MM.1S (cell line): ENCODE data around the gene UNC13C.

Experiments used
- DNase-seq: peaks from one replicate; pipeline ENCODE4 v3.0.0-alpha.2; 2015
- H2AFZ ChIP-seq: fragments of 300-600 bp; sonication (generic); 2 replicates; pipeline ENCODE4 v1.6.0; 2016; ENCODE audit warnings: antibody characterized with exemption, low read length
- H3F3A ChIP-seq: fragments of 300-600 bp; sonication (generic); 2 replicates; pipeline ENCODE4 v1.6.1; 2016; ENCODE audit warnings: mild to moderate bottlenecking, antibody characterized with exemption, low read length, moderate library complexity, mixed read lengths; ENCODE audit not compliant: insufficient read depth
- H3K27ac ChIP-seq: fragments of 300-600 bp; sonication (generic); 2 replicates; pipeline ENCODE4 v1.5.1; 2016; ENCODE audit warnings: mild to moderate bottlenecking, low read length
- H3K27me3 ChIP-seq: fragments of 300-600 bp; sonication (generic); replicated peaks from 2 replicates; pipeline ENCODE4 v1.6.0; 2016; ENCODE audit warnings: low read length; ENCODE audit not compliant: insufficient read depth
- H3K36me3 ChIP-seq: fragments of 300-600 bp; sonication (generic); replicated peaks from 2 replicates; pipeline ENCODE4 v1.6.1; 2016; ENCODE audit warnings: mild to moderate bottlenecking, low read length, mixed read lengths; ENCODE audit not compliant: insufficient read depth
- H3K4me1 ChIP-seq: fragments of 300-600 bp; sonication (generic); 2 replicates; pipeline ENCODE4 v1.6.1; 2016; ENCODE audit warnings: low read length, mixed read lengths
- H3K4me2 ChIP-seq: fragments of 300-600 bp; sonication (generic); 2 replicates; pipeline ENCODE4 v1.6.0; 2016; ENCODE audit warnings: low read depth, low read length
- H3K4me3 ChIP-seq: fragments of 300-600 bp; sonication (generic); 2 replicates; pipeline ENCODE4 v1.5.1; 2016; ENCODE audit warnings: low read length, mixed read lengths
- H3K79me2 ChIP-seq: fragments of 300-600 bp; sonication (generic); 2 replicates; pipeline ENCODE4 v1.6.1; 2016; ENCODE audit warnings: mixed run types, low read length, mixed read lengths
- H3K9ac ChIP-seq: fragments of 300-600 bp; sonication (generic); 2 replicates; pipeline ENCODE4 v1.6.1; 2016; ENCODE audit warnings: low read length, mixed read lengths
- H3K9me2 ChIP-seq: fragments of 300-600 bp; sonication (generic); replicated peaks from 2 replicates; pipeline ENCODE4 v1.6.1; 2016; ENCODE audit warnings: mild to moderate bottlenecking, low read length, mixed read lengths; ENCODE audit not compliant: insufficient read depth
- H3K9me3 ChIP-seq: fragments of 300-600 bp; sonication (generic); replicated peaks from 2 replicates; pipeline ENCODE4 v1.6.1; 2016; ENCODE audit warnings: mild to moderate bottlenecking, low read length, mixed read lengths; ENCODE audit not compliant: insufficient read depth
- H4K20me1 ChIP-seq: fragments of 300-600 bp; sonication (generic); 2 replicates; pipeline ENCODE4 v1.6.1; 2016; ENCODE audit warnings: mild to moderate bottlenecking, low read length, moderate library complexity, mixed read lengths; ENCODE audit not compliant: insufficient read depth
- EZH2 ChIP-seq: fragments of 300-600 bp; sonication (generic); optimal IDR thresholded peaks from 2 replicates; pipeline ENCODE3; 2017; ENCODE audit warnings: low read depth, mild to moderate bottlenecking, antibody characterized with exemption, low read length, mixed read lengths
- EZH2phosphoT487 ChIP-seq: fragments of 300-600 bp; sonication (generic); IDR thresholded peaks from 2 replicates; pipeline ENCODE4 v1.6.1; 2018; ENCODE audit warnings: antibody characterized with exemption, low read length
- TF ChIP-seq, protein P1 (sequence below): fragments of 300-600 bp; sonication (generic); IDR thresholded peaks from 2 replicates; pipeline ENCODE4 v1.5.1; 2016; ENCODE audit warnings: antibody characterized with exemption, low read length, mixed read lengths

UNC13C gene

GRCh38 chr15:54608876-54609835 lies 630.9 kb downstream of the UNC13C start:
- Histone ChIP-seq H3K79me2 (peaks cover 65% of the 10 kb centered on the region), H3K9me3 (no peaks in the 10 kb centered on the region), H3K27ac (no peak overlapping the region), H3K4me3 (no peak overlapping the region), H2AFZ (no peak overlapping the region), H3K9ac (no peak overlapping the region), H3K27me3 (no peaks in the 10 kb centered on the region), H3K36me3 (no peaks in the 10 kb centered on the region; the same call in 1 of the 2 replicates), H3F3A (no peaks in the 10 kb centered on the region), H3K4me1 (no peaks in the 10 kb centered on the region), H4K20me1 (no peaks in the 10 kb centered on the region), H3K9me2 (no peaks in the 10 kb centered on the region), H3K4me2 (no peak overlapping the region)
- no peak for DNase-seq
- TF ChIP-seq, protein P1, sequence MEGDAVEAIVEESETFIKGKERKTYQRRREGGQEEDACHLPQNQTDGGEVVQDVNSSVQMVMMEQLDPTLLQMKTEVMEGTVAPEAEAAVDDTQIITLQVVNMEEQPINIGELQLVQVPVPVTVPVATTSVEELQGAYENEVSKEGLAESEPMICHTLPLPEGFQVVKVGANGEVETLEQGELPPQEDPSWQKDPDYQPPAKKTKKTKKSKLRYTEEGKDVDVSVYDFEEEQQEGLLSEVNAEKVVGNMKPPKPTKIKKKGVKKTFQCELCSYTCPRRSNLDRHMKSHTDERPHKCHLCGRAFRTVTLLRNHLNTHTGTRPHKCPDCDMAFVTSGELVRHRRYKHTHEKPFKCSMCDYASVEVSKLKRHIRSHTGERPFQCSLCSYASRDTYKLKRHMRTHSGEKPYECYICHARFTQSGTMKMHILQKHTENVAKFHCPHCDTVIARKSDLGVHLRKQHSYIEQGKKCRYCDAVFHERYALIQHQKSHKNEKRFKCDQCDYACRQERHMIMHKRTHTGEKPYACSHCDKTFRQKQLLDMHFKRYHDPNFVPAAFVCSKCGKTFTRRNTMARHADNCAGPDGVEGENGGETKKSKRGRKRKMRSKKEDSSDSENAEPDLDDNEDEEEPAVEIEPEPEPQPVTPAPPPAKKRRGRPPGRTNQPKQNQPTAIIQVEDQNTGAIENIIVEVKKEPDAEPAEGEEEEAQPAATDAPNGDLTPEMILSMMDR, result no peak
- TF ChIP-seq EZH2 (no peak), EZH2phosphoT487 (no peak)

GRCh38 chr15:54618120-54618519 lies 639.9 kb downstream of the UNC13C start:
- TF ChIP-seq EZH2phosphoT487 (no peak), EZH2 (no peak)
- TF ChIP-seq, protein P1, result no peak
- no peaks in the 10 kb centered on the region for H4K20me1 ChIP-seq
- H3K9me3 ChIP-seq, result no peaks in the 10 kb centered on the region
- no peak overlapping the region for H3K4me3 ChIP-seq
- DNase-seq, result no peak
- H3K27ac ChIP-seq, result no peak overlapping the region
- peaks cover 62% of the 10 kb centered on the region for H3K79me2 ChIP-seq
- no peaks in the 10 kb centered on the region for H3K9me2 ChIP-seq
- H3K4me2 ChIP-seq, result no peak overlapping the region
- peaks cover 4% of the 10 kb centered on the region; the same call in 1 of the 2 replicates for H3K36me3 ChIP-seq
- H3F3A ChIP-seq, result no peaks in the 10 kb centered on the region
- H2AFZ ChIP-seq, result no peak overlapping the region
- H3K27me3 ChIP-seq, result no peaks in the 10 kb centered on the region
- no peak overlapping the region for H3K9ac ChIP-seq
- peaks cover 14% of the 10 kb centered on the region for H3K4me1 ChIP-seq

DNA sequence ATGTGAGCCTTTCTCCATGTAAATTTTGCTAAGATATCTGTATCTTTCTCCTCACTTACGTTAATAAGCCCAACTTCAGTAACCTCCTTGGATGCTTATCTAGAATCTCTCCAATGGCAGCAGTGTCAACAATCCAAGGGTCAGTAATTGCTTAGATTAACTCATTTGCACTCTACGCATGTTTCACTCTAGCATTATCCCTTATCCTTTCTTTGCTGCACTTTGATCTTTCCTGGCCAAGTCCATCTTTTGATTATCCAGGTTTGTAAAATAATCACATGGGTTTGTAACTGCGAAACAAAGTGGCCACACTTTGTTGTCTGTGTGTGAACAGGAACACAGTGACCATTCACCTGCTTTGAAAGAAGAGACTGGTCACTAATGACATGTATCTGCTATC lies 640.9 kb downstream of the UNC13C start:
- Histone ChIP-seq H3K9me2 (no peaks in the 10 kb centered on the region), H3K79me2 (peaks cover 55% of the 10 kb centered on the region), H3K27me3 (no peaks in the 10 kb centered on the region), H3K9me3 (no peaks in the 10 kb centered on the region), H3K4me3 (no peak overlapping the region), H3K9ac (no peak overlapping the region), H3K36me3 (peaks cover 7% of the 10 kb centered on the region; the same call in 1 of the 2 replicates), H4K20me1 (no peaks in the 10 kb centered on the region), H3K4me2 (no peak overlapping the region), H2AFZ (no peak overlapping the region), H3K27ac (no peak overlapping the region), H3K4me1 (peaks cover 14% of the 10 kb centered on the region), H3F3A (no peaks in the 10 kb centered on the region)
- TF ChIP-seq, protein P1, result no peak
- no peak for TF ChIP-seq EZH2
- TF ChIP-seq EZH2phosphoT487, result no peak
- DNase-seq, result no peak
